H7 (cell line): Measurements from ENCODE around the gene TNFSF8. TPM values are rescaled to one million over a fixed set of nuclear protein-coding genes. Genes with fewer than 3 reads are reported as not detected.

ENCODE experiments used
- DNase-seq: peaks from one replicate; pipeline ENCODE4 v3.0.0; 2012
- H3K27me3 ChIP-seq: 2 replicates; pipeline ENCODE4 v1.6.0; 2011; ENCODE audit warnings: mild to moderate bottlenecking, low read length; ENCODE audit not compliant: control insufficient read depth, insufficient read depth
- H3K36me3 ChIP-seq: replicated peaks from 2 replicates; pipeline ENCODE4 v1.5.1; 2011; ENCODE audit warnings: low read length; ENCODE audit not compliant: control insufficient read depth, insufficient read depth
- H3K4me3 ChIP-seq: 2 replicates; pipeline ENCODE4 v1.5.1; 2011; ENCODE audit warnings: low read depth, mild to moderate bottlenecking, control low read depth, low read length, moderate library complexity; ENCODE audit not compliant: insufficient read depth
- total RNA-seq: library from RNA; depleted of rRNA; stranded (reverse); fragments of >200 nt; shearing (Covaris generic); gene quantifications from 2 replicates; pipeline ENCODE4 v1.2.3, GENCODE V29; 2014; rRNA removed

Gene TNFSF8, protein sequence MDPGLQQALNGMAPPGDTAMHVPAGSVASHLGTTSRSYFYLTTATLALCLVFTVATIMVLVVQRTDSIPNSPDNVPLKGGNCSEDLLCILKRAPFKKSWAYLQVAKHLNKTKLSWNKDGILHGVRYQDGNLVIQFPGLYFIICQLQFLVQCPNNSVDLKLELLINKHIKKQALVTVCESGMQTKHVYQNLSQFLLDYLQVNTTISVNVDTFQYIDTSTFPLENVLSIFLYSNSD
- total RNA-seq, result not detected in 2 replicates

DNA sequence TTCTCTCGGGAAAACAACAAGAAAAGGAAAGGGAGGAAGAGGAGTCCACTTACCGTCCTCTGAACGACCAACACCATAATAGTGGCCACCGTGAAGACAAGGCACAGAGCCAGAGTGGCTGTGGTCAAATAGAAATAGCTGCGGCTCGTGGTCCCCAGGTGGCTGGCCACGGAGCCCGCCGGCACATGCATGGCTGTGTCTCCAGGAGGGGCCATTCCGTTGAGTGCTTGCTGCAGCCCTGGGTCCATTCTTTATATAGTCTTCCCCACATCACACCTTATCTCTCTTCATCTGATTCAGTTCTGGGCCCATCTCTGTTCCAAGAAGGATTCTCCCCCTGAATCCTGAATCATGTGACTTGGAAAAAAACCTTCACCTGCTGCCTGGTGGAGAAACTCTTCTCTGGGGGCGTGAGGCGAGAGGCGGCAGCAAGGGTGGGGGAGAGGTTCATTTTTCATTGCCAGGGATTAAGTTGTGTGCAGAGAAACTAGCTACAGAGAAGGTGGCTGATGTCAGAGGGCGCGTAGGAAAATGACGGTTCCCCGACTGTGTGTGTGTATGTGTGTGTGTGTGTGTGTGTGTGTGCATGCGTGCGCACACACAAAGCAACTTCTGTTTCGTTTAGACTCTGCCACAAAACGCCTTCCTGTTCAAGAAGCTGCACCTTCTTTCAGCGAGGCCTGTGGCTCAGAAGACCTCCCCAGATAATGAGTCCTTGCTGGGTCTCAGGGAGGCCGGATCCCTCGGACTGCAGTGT, at the start of gene TNFSF8:
TSS of gene TNFSF8 (minus strand) at position 536 of the 757 bp plus-strand sequence. CDS start at position 248, 288 bp downstream.
- Histone ChIP-seq H3K27me3 (peaks cover 73% of the 10 kb centered on the region), H3K4me3 (no peak within 1 kb of the TSS), H3K36me3 (no peaks in the 10 kb centered on the region)
- DNase-seq, result no peak

DNA sequence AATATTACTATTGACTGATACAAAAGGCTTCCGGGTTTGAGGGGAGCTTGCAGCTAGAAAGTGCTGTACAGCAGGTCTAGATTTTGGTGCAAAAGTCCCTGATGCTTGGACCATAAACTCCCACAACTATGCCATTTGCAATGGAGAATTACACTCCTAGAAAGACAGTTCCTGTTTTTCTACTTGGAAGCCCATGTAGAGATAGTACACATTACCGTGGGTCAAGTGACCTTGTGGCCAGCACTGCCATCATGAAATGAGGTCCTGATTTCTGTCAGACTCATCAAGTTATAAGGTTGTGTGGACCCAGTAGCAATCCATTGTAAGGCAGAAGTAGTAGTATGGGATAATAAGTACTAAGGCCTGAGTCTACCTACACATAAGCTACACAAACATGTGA, 42.8 kb upstream of the TNFSF8 start:
- Histone ChIP-seq H3K27me3 (no peaks in the 10 kb centered on the region), H3K36me3 (no peaks in the 10 kb centered on the region), H3K4me3 (no peak overlapping the region)
- no peak for DNase-seq

DNA sequence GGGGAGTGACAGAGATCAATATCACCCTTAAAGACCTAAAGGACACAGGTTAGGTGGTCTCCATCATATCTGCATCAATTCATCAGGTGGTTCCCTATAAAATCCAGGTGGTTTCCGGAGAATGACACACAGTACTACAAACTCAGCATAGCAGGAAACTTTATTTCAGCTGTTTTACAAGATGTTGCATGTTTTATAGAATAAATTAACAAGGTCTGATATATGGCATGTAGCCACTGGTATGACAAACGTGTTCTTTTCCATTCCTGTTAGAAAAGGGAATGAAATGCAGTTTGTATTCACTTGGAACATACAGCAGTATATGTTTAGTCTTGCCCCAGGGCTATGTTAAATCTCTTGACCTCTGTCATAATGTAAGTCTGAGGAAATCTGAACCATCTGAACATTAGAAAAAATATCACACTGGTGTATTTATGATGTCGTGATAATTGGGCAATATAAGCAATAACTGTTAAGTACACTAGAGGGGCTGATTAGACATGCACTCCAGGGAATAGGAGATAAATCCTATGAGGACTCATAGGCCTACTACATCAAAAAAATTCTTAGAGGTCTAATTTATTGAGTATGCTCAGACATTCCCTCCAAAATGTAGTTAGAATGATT, 42.2 kb upstream of the TNFSF8 start:
- DNase-seq, result no peak
- H3K36me3 ChIP-seq, result no peaks in the 10 kb centered on the region
- no peak overlapping the region for H3K4me3 ChIP-seq
- no peaks in the 10 kb centered on the region for H3K27me3 ChIP-seq

DNA sequence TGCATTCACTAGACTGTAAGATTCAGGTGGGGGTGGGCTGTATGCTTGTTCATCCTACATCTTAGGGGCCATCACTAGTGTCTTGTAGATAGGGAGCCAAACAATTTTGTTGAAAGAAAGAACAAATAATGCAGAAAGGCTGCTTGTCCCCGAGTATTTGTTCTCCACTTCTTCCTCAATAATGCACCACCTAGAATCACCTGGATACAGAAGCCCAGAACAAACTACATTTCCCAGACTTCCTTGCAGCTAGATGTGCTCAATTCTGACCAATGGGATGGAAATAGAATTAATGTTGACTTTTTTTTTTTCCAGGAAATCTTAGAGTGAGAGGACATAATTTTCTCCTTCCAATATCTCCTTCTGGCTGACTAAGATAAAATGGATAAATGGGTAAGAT, 38.9 kb upstream of the TNFSF8 start:
- Histone ChIP-seq H3K27me3 (no peaks in the 10 kb centered on the region), H3K4me3 (no peak overlapping the region), H3K36me3 (no peaks in the 10 kb centered on the region)
- DNase-seq, result no peak

DNA sequence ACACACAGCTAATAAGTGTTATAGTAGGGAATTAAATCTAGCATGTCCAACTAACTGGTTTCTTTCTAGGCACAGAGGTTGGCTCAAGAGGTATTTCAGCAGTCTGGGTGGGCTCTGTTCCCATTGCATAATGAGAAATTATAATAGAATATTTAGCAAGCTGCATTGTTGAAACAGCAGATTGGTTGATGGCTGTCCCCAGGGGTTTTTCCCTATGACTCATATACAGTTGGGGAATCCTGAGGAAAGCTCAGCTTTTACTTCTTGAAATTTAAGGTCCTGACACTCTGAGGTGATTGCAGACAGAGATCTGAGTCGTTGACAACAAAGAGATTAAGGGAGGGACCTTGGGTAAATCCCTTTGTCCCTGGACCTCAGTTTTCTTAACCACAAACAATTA, 38.3 kb upstream of the TNFSF8 start:
- no peaks in the 10 kb centered on the region for H3K36me3 ChIP-seq
- no peaks in the 10 kb centered on the region for H3K27me3 ChIP-seq
- H3K4me3 ChIP-seq, result no peak overlapping the region
- no peak for DNase-seq

DNA sequence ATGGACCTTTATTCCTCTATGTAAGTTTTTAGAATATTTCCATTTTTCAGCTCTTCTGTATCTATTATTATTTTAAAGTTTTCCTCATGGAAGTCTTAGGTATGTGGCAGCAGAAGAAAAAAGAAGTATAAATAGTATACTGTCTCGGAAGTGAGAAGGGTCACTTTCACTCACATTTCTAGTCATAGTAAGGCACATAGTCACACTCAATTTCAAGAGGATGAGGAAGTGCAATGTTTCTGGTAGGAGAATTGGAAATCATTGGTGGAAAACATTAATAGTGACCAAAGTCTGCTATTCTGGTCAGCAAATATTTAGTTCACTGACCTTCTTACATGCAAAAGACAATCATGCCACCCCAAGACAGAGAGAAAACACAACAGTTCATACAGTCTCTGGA, 35.2 kb upstream of the TNFSF8 start:
- no peak for DNase-seq
- no peaks in the 10 kb centered on the region for H3K36me3 ChIP-seq
- H3K4me3 ChIP-seq, result no peak overlapping the region
- no peaks in the 10 kb centered on the region for H3K27me3 ChIP-seq

DNA sequence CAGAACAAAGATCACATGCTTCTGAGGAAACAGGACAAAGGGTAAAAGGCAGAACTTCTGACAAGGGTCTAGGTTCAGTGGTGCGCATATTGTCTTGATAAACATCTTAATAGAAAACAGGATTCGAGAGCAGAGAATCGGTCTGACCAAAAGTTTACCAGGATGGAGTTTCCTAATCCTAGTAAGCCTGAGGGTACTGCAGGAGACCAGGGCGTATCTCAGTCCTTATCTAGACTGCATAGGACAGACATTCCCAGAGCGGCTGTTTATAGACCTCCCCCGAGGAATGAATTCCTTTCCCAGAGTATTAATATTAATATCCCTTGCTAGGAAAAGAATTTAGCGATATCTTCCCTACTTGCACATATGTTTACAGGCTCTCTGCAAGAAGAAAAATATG, 32.4 kb upstream of the TNFSF8 start:
- H3K27me3 ChIP-seq, result no peaks in the 10 kb centered on the region
- H3K4me3 ChIP-seq, result no peak overlapping the region
- no peaks in the 10 kb centered on the region for H3K36me3 ChIP-seq
- no peak for DNase-seq

DNA sequence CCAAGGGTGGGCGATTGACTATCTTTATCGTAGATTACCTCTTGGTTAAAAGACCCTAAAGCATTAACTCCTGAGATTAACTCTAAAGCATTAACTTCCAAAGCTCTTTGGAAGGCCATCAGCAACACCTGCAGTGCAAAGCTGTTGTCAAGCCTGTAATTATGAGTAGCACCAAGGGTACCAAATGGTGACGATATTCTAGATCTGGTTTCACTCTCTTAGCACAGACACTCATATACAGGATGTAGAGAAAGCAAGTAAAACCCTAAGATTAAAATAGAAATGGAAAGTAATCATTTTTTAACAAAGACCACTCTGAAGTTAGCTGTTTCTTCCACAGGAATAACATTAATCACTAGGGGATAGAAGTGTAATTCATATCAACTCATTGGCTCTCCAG, 29.9 kb upstream of the TNFSF8 start:
- no peaks in the 10 kb centered on the region for H3K27me3 ChIP-seq
- no peak overlapping the region for H3K4me3 ChIP-seq
- H3K36me3 ChIP-seq, result no peaks in the 10 kb centered on the region
- DNase-seq, result no peak

DNA sequence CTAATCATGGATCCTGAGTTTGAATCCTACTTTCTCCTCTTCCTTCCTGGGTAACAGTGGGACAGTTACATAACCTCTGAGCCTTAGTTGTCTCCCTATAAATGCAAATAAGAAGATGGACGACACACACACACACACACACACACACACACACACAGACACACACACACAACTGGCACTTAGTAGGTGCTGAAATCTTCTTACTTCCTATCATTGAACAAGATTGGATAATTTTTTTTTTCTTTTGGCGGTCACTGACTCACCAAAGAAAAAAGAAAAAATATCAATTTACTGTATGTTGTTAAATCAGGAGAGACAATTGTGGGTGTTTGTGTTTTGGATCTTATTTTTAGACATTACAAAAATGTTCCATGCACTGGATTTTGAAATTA, 28.4 kb upstream of the TNFSF8 start:
- no peaks in the 10 kb centered on the region for H3K36me3 ChIP-seq
- DNase-seq, result no peak

DNA sequence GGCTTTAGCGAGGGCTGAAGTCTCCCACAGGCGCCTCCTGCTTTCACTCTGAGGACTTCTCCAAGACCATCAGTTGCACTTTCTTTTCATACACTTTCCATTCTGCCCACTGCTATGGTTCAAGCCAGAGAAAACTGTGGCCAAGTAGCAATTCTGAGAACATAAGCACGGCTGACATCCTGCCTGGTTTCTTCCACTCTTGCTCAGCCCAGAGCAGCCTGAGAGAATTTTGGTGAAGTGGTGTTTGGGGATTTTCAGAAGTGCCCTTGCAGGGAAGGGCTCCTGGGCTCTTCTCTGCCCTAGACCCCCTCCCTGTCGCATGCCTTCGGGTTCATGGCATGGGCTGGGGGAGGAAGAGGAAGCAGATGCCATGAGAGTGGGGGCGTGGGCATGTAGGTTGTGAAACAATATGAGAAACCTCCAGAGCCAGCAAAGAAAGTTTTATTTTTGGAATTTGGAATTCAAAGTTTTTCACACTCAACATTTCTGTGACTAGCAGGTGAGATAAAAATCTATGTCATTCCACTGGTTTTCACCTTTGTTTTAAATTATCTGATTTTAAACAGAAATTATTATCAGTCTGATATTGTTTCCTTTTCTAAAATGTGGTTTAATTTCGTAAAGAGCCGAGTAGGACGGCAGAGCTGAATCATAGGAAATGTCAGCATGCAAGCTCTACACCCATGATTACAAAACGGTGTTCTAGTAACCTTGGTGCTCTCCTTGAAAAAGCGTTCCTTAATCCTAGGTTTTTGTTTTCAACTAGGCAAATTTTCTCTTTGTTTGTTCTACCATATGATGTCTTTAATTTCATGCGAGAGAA, 27.8 kb upstream of the TNFSF8 start:
- DNase-seq, result no peak
- no peaks in the 10 kb centered on the region for H3K36me3 ChIP-seq
- H3K4me3 ChIP-seq, result no peak overlapping the region
- H3K27me3 ChIP-seq, result no peaks in the 10 kb centered on the region

More for the DNA sequence above, 28.4 kb upstream of the TNFSF8 start:
- no peaks in the 10 kb centered on the region for H3K27me3 ChIP-seq
- H3K4me3 ChIP-seq, result no peak overlapping the region

DNA sequence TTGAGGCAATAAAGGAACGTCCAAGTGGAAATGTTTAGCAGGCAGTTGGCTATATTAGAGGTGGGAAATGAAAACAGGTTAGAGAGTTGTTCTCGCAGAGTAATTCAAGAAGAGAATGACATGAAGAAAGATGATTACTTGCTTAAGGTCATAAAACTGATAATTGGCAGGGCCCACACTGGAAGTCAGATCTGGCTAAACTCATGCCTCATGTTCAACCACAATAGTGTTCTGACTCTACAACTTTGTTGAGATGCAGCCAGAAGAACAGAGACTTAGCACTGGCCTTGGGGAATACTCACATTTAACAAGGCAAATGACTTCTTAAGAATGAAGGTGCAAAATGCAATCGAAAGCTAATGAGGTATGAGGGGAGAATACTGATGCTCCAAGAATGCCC, 27.2 kb upstream of the TNFSF8 start:
- DNase-seq, result no peak
- H3K36me3 ChIP-seq, result no peaks in the 10 kb centered on the region
- H3K27me3 ChIP-seq, result no peaks in the 10 kb centered on the region
- H3K4me3 ChIP-seq, result no peak overlapping the region

DNA sequence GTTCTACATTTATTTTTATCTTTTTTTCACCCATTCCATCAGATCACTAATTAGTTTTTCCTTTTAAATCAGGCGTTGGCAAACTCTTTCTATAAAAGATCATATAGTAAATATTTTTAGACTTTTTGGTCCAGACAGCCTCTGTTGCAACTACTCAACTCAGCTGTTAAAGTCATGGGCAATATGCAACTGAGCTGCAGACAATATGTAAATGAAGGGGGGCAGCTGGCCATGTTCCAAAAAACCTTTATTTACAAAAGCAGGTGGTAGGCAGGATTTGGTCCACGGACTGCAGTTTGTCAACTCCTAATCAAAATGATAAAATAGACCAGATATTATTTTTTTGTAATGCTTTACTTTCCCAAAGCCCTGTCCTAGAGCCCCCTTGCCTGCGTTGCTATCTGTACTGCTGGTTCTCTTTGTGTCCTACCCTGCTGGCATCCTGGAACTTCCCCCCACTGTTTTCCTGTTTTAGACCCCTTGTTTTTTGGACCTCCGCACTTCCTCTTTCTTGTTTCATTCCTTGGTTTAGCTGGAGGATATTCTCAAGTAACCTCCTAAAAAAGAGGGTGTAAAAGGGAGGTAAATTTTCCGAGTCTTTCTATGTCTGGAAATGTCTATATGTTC, 24.7 kb upstream of the TNFSF8 start:
- no peak for DNase-seq
- Histone ChIP-seq H3K36me3 (no peaks in the 10 kb centered on the region), H3K27me3 (no peaks in the 10 kb centered on the region), H3K4me3 (no peak overlapping the region)

DNA sequence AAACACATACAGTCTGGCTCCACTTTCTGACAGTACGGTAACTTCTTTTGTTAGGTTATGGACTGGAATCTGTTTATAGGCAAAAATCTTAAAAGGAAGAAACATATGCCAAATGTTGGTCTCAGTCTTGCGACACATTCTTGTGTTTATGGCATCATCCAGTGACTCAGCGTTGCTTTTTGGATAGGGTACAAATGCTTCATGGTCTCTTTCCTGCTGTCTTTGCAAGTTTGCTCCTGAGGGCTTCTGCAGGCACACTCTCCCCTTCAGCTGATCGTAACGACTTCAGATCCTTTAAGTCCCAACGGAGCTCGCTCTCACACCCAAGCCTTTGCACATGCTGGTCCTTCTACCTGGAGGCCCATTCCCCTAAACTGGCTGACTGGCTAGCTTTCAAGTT, 23.6 kb upstream of the TNFSF8 start:
- DNase-seq, result no peak
- H3K36me3 ChIP-seq, result no peaks in the 10 kb centered on the region
- H3K27me3 ChIP-seq, result no peaks in the 10 kb centered on the region
- no peak overlapping the region for H3K4me3 ChIP-seq

DNA sequence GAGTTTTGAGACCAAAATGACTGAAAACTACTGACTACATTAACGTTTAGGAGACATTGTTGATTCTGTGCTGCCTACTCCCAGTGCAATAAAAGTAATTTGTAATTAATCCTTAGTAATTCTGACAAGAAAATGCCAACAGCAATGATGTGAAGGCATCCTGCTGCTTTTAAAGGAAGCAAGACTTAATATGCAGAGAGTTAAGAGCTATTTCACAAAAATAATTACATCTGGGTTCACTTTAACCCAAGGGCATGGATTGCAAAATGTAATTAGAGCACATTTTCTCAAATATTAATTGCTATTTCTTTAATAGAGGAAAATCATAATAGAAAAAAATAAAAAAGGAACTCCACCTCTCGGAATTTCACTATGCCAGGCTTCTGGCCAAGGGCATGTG, 22.7 kb upstream of the TNFSF8 start:
- DNase-seq, result no peak
- H3K36me3 ChIP-seq, result no peaks in the 10 kb centered on the region

More for the DNA sequence above, 22.7 kb upstream of the TNFSF8 start:
- no peaks in the 10 kb centered on the region for H3K27me3 ChIP-seq
- no peak overlapping the region for H3K4me3 ChIP-seq
